Measurements from ENCODE around the gene SDCCAG8.

DNA sequence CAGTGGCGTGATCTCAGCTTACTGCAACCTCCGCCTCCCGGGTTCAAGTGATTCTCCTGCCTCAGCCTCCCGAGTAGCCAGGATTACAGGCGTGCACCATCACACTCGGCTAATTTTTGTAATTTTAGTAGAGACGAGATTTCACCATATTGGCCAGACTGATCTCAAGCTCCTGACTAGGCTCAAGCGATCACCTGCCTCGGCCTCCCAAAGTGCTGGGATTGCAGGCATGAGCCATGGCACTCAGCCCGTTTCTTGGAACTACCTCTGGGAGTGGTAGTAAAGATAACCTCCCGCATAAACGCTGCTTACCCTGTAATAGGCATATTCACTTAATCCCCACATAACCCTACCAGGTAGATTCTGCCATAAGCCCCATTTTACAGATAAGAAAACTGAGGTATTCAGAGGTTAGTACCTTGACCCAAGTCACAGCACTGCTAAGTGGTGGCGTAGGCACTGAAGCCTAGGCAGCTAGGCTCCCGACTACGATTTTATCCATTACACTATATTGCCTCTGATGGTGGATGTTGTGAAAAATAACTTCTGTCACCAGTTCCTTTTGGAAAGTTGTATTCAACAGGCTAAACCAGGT lies 143.8 kb downstream of the SDCCAG8 start:
- TF ChIP-seq, protein P1, sequence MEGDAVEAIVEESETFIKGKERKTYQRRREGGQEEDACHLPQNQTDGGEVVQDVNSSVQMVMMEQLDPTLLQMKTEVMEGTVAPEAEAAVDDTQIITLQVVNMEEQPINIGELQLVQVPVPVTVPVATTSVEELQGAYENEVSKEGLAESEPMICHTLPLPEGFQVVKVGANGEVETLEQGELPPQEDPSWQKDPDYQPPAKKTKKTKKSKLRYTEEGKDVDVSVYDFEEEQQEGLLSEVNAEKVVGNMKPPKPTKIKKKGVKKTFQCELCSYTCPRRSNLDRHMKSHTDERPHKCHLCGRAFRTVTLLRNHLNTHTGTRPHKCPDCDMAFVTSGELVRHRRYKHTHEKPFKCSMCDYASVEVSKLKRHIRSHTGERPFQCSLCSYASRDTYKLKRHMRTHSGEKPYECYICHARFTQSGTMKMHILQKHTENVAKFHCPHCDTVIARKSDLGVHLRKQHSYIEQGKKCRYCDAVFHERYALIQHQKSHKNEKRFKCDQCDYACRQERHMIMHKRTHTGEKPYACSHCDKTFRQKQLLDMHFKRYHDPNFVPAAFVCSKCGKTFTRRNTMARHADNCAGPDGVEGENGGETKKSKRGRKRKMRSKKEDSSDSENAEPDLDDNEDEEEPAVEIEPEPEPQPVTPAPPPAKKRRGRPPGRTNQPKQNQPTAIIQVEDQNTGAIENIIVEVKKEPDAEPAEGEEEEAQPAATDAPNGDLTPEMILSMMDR (IDR thresholded peaks at IDR 0.05), result no peak
- TF ChIP-seq POLR2A (IDR thresholded peaks at IDR 0.05), result no peak
